Common myeloid progenitor, CD34-positive (primary cell): Measurements from ENCODE around the gene LINS1.

Source experiments
- CTCF ChIA-PET: fragments of 350-600 bp; sonication (Branson Sonifier 250); formaldehyde crosslinking; loops from one replicate; lab custom pipeline; 2021; ENCODE audit warnings: antibody characterized with exemption; lab: Charles Lee
- POLR2A ChIA-PET: fragments of 350-600 bp; sonication (Branson Sonifier 250); formaldehyde crosslinking; loops from one replicate; lab custom pipeline; 2021; ENCODE audit warnings: antibody characterized with exemption; lab: Charles Lee
- DNase-seq, 3 donors: peaks; one replicate each; pipeline versions ENCODE4 v3.0.0 to v3.0.0-alpha.2; 2013
- H3K27ac ChIP-seq, 2 experiments: 1 replicate in 1 of 2; 2 replicates in 1 of 2; pipeline ENCODE4 v1.7.0; 2013; ENCODE audit warnings: inconsistent platforms in 2 of 2, low read length in 2 of 2, mild to moderate bottlenecking in 2 of 2, low read depth in 1 of 2, moderate library complexity in 1 of 2; ENCODE audit not compliant: severe bottlenecking in 2 of 2, insufficient read depth in 1 of 2, poor library complexity in 1 of 2
- H3K27me3 ChIP-seq, 5 experiments: replicated peaks in 2 of 5; 1 replicate in 3 of 5; 2 replicates in 2 of 5; pipeline versions ENCODE4 v1.6.1 to v1.7.0; 2013; ENCODE audit warnings: low read length in 4 of 5, mild to moderate bottlenecking in 2 of 5, moderate library complexity in 2 of 5, inconsistent platforms in 1 of 5; ENCODE audit not compliant: insufficient read depth in 5 of 5, control insufficient read depth in 4 of 5
- H3K36me3 ChIP-seq, 4 experiments: 1 replicate in 2 of 4; 2 replicates in 2 of 4; pipeline versions ENCODE4 v1.6.1 to v1.7.0; 2013; ENCODE audit warnings: low read length in 3 of 4, control low read depth in 1 of 4, mild to moderate bottlenecking in 1 of 4; ENCODE audit not compliant: control insufficient read depth in 4 of 4, insufficient read depth in 4 of 4
- H3K4me1 ChIP-seq, 4 experiments: 1 replicate in 3 of 4; 2 replicates in 1 of 4; pipeline versions ENCODE4 v1.6.1 to v1.7.1; 2013; ENCODE audit warnings: low read length in 3 of 4, mild to moderate bottlenecking in 3 of 4, control low read depth in 1 of 4, inconsistent platforms in 1 of 4, moderate library complexity in 1 of 4; ENCODE audit not compliant: control insufficient read depth in 4 of 4, insufficient read depth in 4 of 4; ENCODE audit errors: control extremely low read depth in 1 of 4
- H3K4me3 ChIP-seq, 7 experiments: 1 replicate in 4 of 7; 2 replicates in 3 of 7; pipeline versions ENCODE4 v1.5.1 to v1.7.0; 2013; ENCODE audit warnings: mild to moderate bottlenecking in 7 of 7, low read length in 6 of 7, moderate library complexity in 6 of 7, inconsistent platforms in 2 of 7, low read depth in 2 of 7, control low read depth in 1 of 7; ENCODE audit not compliant: insufficient read depth in 4 of 7, control insufficient read depth in 1 of 7; ENCODE audit errors: extremely low read depth in 1 of 7
- H3K9me3 ChIP-seq, 5 experiments: 1 replicate in 4 of 5; 2 replicates in 1 of 5; pipeline versions ENCODE4 v1.6.1 to v1.7.1; 2013; ENCODE audit warnings: low read length in 4 of 5, mild to moderate bottlenecking in 2 of 5, inconsistent platforms in 1 of 5, low read depth in 1 of 5, moderate library complexity in 1 of 5; ENCODE audit not compliant: control insufficient read depth in 4 of 5, insufficient read depth in 2 of 5; ENCODE audit errors: control extremely low read depth in 1 of 5
- WGBS: methylation state at CpG from one replicate; pipeline ENCODE4 v1.1.5; 2013; ENCODE audit not compliant: insufficient coverage; 5-methylcytosine and 5-hydroxymethylcytosine counted together

LINS1 gene

DNA sequence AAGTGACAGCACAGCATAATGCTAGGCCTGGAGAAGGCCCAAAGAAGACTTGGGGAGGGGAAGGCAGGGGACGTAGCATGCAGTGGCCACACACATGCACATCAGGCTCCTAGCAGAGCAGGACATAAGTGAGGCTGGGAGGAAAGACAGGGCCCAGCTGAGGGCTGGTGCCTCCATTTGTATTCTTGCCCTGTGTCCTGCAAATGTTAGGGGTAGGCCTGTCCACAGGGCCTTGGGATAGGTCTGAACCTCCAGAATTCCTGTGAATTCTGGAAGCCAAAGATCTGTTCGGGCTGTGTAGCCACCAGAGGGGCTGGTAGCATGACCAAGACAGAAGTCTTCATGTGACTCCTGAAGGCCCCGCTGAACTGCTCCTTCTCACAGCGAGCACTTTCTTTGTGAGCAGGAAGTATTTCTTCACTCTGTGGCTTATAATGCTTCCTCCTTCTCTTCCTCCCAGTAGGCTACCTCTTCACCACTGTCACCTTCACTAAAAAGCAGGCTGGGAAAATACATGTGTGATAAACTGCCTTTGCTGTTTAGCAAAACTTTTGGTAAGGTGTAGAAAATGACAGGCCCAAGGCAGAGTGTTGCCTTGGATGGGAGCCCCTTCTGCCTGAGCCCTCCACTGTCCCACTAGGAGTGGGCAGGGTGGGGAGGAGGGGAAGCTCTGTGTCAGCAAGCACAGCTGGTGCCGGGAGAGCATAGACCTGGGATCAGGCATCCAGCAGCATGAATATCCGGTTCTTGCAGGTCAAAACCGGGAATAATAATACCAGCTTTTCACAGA is 81.7 kb downstream of the LINS1 start:
- Histone ChIP-seq H3K36me3 (no peaks in the 10 kb centered on the region), H3K27ac (no peak overlapping the region), H3K27me3 (peaks cover 0 to 51% (median 16%) of the 10 kb centered on the region in 5 experiments), H3K4me3 (peak overlapping the region in 1 of 7 experiments; percentile 17), H3K4me1 (peaks cover 13 to 17% (median 15%) of the 10 kb centered on the region in 4 experiments), H3K9me3 (peaks cover 0 to 7% (median 3%) of the 10 kb centered on the region in 5 experiments)
- 18% methylated on average over 7 of the region's 7 CpGs for WGBS
- ChIA-PET POLR2A (no interaction called here), CTCF (no interaction called here)
- DNase-seq = peak; percentile 2 to 20 (median 4)

DNA sequence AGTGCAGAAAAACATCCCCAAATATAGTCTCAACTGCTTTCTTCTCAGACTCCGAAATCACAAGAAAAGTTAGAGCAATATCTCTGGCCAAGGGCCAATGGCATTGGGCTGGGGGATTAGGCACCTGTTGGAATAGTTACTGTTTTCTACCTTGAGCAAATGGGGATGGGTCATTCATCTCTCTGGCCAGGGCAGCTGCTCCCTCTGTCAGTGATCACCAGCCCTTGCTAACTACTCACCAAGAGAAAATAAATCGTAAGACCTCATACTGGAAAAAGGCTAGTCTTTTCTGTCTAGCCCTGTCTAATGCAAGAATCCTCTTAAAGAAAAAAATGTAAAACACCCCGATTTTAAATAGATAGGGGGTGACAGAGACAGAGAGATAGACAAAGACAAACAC is 84.1 kb downstream of the LINS1 start:
- Histone ChIP-seq H3K27me3 (peaks cover 0 to 58% (median 21%) of the 10 kb centered on the region in 5 experiments), H3K9me3 (peaks cover 0 to 4% (median 2%) of the 10 kb centered on the region in 5 experiments), H3K4me3 (no peak overlapping the region), H3K36me3 (no peaks in the 10 kb centered on the region), H3K27ac (no peak overlapping the region), H3K4me1 (peaks cover 13 to 17% (median 15%) of the 10 kb centered on the region in 4 experiments)
- ChIA-PET POLR2A (no interaction called here), CTCF (no interaction called here)
- no peak for DNase-seq
- WGBS = 88% methylated on average over 3 of the region's 3 CpGs
